ENCODE measurements around the gene ENDOV.

The ENDOV gene

DNA sequence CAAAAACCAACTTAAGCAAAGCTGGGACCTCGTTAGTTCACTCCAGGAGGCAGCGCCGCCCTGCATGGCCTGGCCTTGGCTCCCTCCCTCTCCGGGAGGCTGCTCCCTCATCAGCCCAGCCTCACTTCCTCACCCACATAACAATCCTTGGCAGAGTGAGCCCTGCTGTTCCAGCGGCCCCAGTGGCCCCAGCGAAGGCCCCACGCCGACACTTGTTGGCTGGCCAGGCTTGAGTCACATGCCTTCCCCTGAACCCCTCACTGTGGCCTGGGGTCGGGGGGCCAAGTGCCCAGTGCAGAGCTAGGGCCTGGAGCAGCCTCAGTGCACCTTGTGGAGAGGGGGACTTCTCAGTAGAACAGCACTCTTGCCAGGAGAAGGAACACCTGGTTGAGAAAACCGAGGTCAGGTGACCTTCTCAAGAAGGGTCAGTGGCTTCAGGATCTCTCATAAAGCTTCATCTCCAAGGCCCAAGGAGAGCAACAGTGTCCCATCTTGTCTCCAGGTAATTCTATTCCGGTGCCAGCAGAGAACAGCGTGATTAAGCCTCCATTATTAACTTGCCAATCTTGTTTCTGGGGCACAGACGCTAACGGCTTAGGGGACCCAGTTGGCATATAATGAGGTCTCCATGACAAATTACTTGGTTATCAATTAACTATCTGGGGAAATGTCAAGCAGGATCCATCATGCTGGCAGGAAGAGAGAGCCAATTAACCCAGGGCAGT is 26.8 kb downstream of the ENDOV start:
- H3K9me3 ChIP-seq (ENCODE audit: insufficient read depth, low read depth, low read length), result no peaks in the 10 kb centered on the region
- H3K4me2 ChIP-seq (ENCODE audit: low read depth, low read length, poor library complexity, severe bottlenecking), result no peak overlapping the region
- no peaks in the 10 kb centered on the region for H3F3A ChIP-seq (ENCODE audit: low read depth)
- H3K27me3 ChIP-seq (ENCODE audit: insufficient read depth, low read length, poor library complexity, severe bottlenecking), result no peaks in the 10 kb centered on the region
- H3K9ac ChIP-seq (ENCODE audit: low read depth, low read length, poor library complexity, severe bottlenecking), result no peak overlapping the region
- TF ChIP-seq EZH2phosphoT487 (IDR thresholded peaks at IDR 0.05; ENCODE audit: borderline replicate concordance), result no peak
- TF ChIP-seq, protein P1, sequence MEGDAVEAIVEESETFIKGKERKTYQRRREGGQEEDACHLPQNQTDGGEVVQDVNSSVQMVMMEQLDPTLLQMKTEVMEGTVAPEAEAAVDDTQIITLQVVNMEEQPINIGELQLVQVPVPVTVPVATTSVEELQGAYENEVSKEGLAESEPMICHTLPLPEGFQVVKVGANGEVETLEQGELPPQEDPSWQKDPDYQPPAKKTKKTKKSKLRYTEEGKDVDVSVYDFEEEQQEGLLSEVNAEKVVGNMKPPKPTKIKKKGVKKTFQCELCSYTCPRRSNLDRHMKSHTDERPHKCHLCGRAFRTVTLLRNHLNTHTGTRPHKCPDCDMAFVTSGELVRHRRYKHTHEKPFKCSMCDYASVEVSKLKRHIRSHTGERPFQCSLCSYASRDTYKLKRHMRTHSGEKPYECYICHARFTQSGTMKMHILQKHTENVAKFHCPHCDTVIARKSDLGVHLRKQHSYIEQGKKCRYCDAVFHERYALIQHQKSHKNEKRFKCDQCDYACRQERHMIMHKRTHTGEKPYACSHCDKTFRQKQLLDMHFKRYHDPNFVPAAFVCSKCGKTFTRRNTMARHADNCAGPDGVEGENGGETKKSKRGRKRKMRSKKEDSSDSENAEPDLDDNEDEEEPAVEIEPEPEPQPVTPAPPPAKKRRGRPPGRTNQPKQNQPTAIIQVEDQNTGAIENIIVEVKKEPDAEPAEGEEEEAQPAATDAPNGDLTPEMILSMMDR (conservative IDR thresholded peaks at IDR 0.05; ENCODE audit: low read length), result no peak
- H3K79me2 ChIP-seq (ENCODE audit: insufficient read depth, low read length), result no peaks in the 10 kb centered on the region
- H3K4me1 ChIP-seq (ENCODE audit: insufficient read depth, low read length, poor library complexity, severe bottlenecking), result no peaks in the 10 kb centered on the region
- no peak overlapping the region for H3K4me3 ChIP-seq (ENCODE audit: low read length, poor library complexity, severe bottlenecking)
- H4K20me1 ChIP-seq (ENCODE audit: insufficient read depth, low read length, poor library complexity, severe bottlenecking), result no peaks in the 10 kb centered on the region
- no peaks in the 10 kb centered on the region for H3K9me2 ChIP-seq (replicated peaks; ENCODE audit: low read depth, low read length)
- no peak overlapping the region for H2AFZ ChIP-seq (ENCODE audit: low read length)
- no peaks in the 10 kb centered on the region for H3K36me3 ChIP-seq (ENCODE audit: insufficient read depth, low read length)

DNA sequence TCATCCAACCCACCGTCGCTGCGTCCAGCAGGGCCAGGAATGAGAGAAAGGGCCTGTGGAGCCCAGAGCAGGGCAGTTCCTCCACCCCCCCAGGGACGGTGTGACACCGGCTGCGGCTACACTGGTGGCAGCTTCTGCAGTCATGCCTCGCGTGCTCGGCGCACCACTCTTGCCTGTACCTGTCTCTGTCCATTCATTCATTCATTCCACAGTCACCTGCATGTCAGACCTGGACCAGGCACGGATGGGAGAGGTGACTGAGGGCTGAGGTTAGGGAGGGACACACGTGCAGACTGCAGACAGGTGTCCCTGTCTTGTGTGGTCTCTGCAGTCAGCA is 27.3 kb downstream of the ENDOV start:
- no peak overlapping the region for H3K9ac ChIP-seq (ENCODE audit: low read depth, low read length, poor library complexity, severe bottlenecking)
- H3K4me1 ChIP-seq (ENCODE audit: insufficient read depth, low read length, poor library complexity, severe bottlenecking), result no peaks in the 10 kb centered on the region
- H3K27me3 ChIP-seq (ENCODE audit: insufficient read depth, low read length, poor library complexity, severe bottlenecking), result no peaks in the 10 kb centered on the region
- H3F3A ChIP-seq (ENCODE audit: low read depth), result no peaks in the 10 kb centered on the region
- H3K4me2 ChIP-seq (ENCODE audit: low read depth, low read length, poor library complexity, severe bottlenecking), result no peak overlapping the region
- H2AFZ ChIP-seq (ENCODE audit: low read length), result no peak overlapping the region
- no peaks in the 10 kb centered on the region for H4K20me1 ChIP-seq (ENCODE audit: insufficient read depth, low read length, poor library complexity, severe bottlenecking)
- H3K9me2 ChIP-seq (replicated peaks; ENCODE audit: low read depth, low read length), result no peaks in the 10 kb centered on the region
- no peak overlapping the region for H3K4me3 ChIP-seq (ENCODE audit: low read length, poor library complexity, severe bottlenecking)
- no peaks in the 10 kb centered on the region for H3K79me2 ChIP-seq (ENCODE audit: insufficient read depth, low read length)
- TF ChIP-seq, protein P1 (conservative IDR thresholded peaks at IDR 0.05; ENCODE audit: low read length), result no peak
- TF ChIP-seq EZH2phosphoT487 (IDR thresholded peaks at IDR 0.05; ENCODE audit: borderline replicate concordance), result no peak
- H3K36me3 ChIP-seq (ENCODE audit: insufficient read depth, low read length), result no peaks in the 10 kb centered on the region
- no peaks in the 10 kb centered on the region for H3K9me3 ChIP-seq (ENCODE audit: insufficient read depth, low read depth, low read length)

DNA sequence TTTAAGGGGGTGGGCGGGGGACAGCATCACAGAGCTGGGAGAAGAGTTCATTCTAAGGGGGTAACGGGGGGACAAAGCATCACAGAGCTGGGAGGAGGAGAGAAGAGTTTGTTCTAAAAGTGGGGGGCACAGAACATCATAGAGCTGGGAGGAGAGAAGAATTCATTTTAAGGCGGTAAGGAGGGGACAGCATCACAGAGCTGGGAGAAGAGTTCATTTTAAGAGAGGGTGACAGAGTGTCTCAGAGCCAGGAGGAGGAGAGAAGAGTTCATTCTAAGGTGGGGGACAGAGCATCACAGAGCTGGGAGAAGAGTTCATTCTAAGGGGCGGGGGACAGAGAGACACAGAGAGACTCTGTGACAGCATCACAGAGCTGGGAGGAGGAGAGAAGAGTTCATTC is 27.8 kb downstream of the ENDOV start:
- H3F3A ChIP-seq (ENCODE audit: low read depth), result no peaks in the 10 kb centered on the region
- H3K79me2 ChIP-seq (ENCODE audit: insufficient read depth, low read length), result no peaks in the 10 kb centered on the region
- H4K20me1 ChIP-seq (ENCODE audit: insufficient read depth, low read length, poor library complexity, severe bottlenecking), result no peaks in the 10 kb centered on the region
- no peaks in the 10 kb centered on the region for H3K9me3 ChIP-seq (ENCODE audit: insufficient read depth, low read depth, low read length)
- no peak overlapping the region for H2AFZ ChIP-seq (ENCODE audit: low read length)
- no peak overlapping the region for H3K4me2 ChIP-seq (ENCODE audit: low read depth, low read length, poor library complexity, severe bottlenecking)
- no peaks in the 10 kb centered on the region for H3K36me3 ChIP-seq (ENCODE audit: insufficient read depth, low read length)
- TF ChIP-seq, protein P1 (conservative IDR thresholded peaks at IDR 0.05; ENCODE audit: low read length), result no peak
- TF ChIP-seq EZH2phosphoT487 (IDR thresholded peaks at IDR 0.05; ENCODE audit: borderline replicate concordance), result no peak
- H3K4me3 ChIP-seq (ENCODE audit: low read length, poor library complexity, severe bottlenecking), result no peak overlapping the region
- no peak overlapping the region for H3K9ac ChIP-seq (ENCODE audit: low read depth, low read length, poor library complexity, severe bottlenecking)
- H3K9me2 ChIP-seq (replicated peaks; ENCODE audit: low read depth, low read length), result no peaks in the 10 kb centered on the region
- H3K4me1 ChIP-seq (ENCODE audit: insufficient read depth, low read length, poor library complexity, severe bottlenecking), result no peaks in the 10 kb centered on the region
- no peaks in the 10 kb centered on the region for H3K27me3 ChIP-seq (ENCODE audit: insufficient read depth, low read length, poor library complexity, severe bottlenecking)

All from Loucy (cell line).